ENCODE measurements around the gene KRTAP4-7.
"Not testable (repeated sequence)": the region's sequence is repeated elsewhere in the genome, so short reads cannot be mapped to it uniquely, and the experiment has no call there.

The KRTAP4-7 gene

GRCh38 chr17:41108728-41109386 lies 24.9 kb downstream of the KRTAP4-7 start:
- not testable (repeated sequence) for DNase-seq (ENCODE audit: low read depth in 1 of 2, low spot score in 1 of 2)

- DNase-seq (ENCODE audit: low read depth in 1 of 2, low spot score in 1 of 2): no peak
Measured at GRCh38 chr17:41111151-41111885, 27.4 kb downstream of the KRTAP4-7 start.

GRCh38 chr17:41116297-41116696 lies 32.3 kb downstream of the KRTAP4-7 start:
- DNase-seq (ENCODE audit: low read depth in 1 of 2, low spot score in 1 of 2): no peak

GRCh38 chr17:41117846-41118386 lies 34.0 kb downstream of the KRTAP4-7 start, which contains the start of gene KRTAP4-11:
TSS of gene KRTAP4-11 (minus strand) at chr17:41118373. CDS start at chr17:41118315, 58 bp downstream.
- DNase-seq (ENCODE audit: low read depth in 1 of 2, low spot score in 1 of 2): not testable (repeated sequence)

GRCh38 chr17:41118721-41119120 lies 34.8 kb downstream of the KRTAP4-7 start:
- DNase-seq (ENCODE audit: low read depth in 1 of 2, low spot score in 1 of 2): no peak

GRCh38 chr17:41119696-41120690 lies 36.0 kb downstream of the KRTAP4-7 start:
- DNase-seq (ENCODE audit: low read depth in 1 of 2, low spot score in 1 of 2): not testable (repeated sequence)

GRCh38 chr17:41121742-41122141 lies 37.8 kb downstream of the KRTAP4-7 start:
- no peak for DNase-seq (ENCODE audit: low read depth in 1 of 2, low spot score in 1 of 2)

GRCh38 chr17:41123292-41123990 lies 39.5 kb downstream of the KRTAP4-7 start:
- DNase-seq (ENCODE audit: low read depth in 1 of 2, low spot score in 1 of 2): not testable (repeated sequence)

- not testable (repeated sequence) for DNase-seq (ENCODE audit: low read depth in 1 of 2, low spot score in 1 of 2)
Measured at GRCh38 chr17:41123991-41124371, 40.0 kb downstream of the KRTAP4-7 start, which contains the start of gene KRTAP4-12. TSS of gene KRTAP4-12 (minus strand) at chr17:41124182. CDS start at chr17:41124122, 60 bp downstream.

- DNase-seq (ENCODE audit: low read depth in 1 of 2, low spot score in 1 of 2): no peak
Measured at GRCh38 chr17:41125064-41125463, 41.1 kb downstream of the KRTAP4-7 start.

GRCh38 chr17:41126412-41126811 lies 42.5 kb downstream of the KRTAP4-7 start:
- DNase-seq (ENCODE audit: low read depth in 1 of 2, low spot score in 1 of 2): no peak

- no peak for DNase-seq (ENCODE audit: low read depth in 1 of 2, low spot score in 1 of 2)
Measured at GRCh38 chr17:41127371-41127770, 43.4 kb downstream of the KRTAP4-7 start.

GRCh38 chr17:41131979-41132378 lies 48.0 kb downstream of the KRTAP4-7 start:
- no peak for DNase-seq (ENCODE audit: low read depth in 1 of 2, low spot score in 1 of 2)

GRCh38 chr17:41133880-41134735 lies 50.2 kb downstream of the KRTAP4-7 start:
- no peak for DNase-seq (ENCODE audit: low read depth in 1 of 2, low spot score in 1 of 2)

All from activated CD4-positive, alpha-beta T cell treated with anti-CD3 and anti-CD28 coated beads, Interleukin-2, amount 50 U/mL, for 24 hours (primary cell).